Dendritic cell treated with granulocyte-macrophage colony-stimulating factor and Interleukin-4, amounts not matched to agents 40 ng/mL and 50 ng/mL, for 4 days (primary cell): Measurements from ENCODE around the gene SYNPO.
A peak's percentile ranks its signal among the peaks of the same experiment; 100 is the strongest.

Experiments used
- H3K27ac Mint-ChIP-seq: one replicate; pipeline ENCODE4 v1.8.0; 2022; ENCODE audit warnings: mild to moderate bottlenecking, mixed read lengths
- H3K27me3 Mint-ChIP-seq: one replicate; pipeline ENCODE4 v1.8.0; 2022; ENCODE audit warnings: mild to moderate bottlenecking, mixed read lengths
- H3K36me3 Mint-ChIP-seq: one replicate; pipeline ENCODE4 v1.8.0; 2022; ENCODE audit warnings: low read depth, mixed read lengths
- H3K4me1 Mint-ChIP-seq: one replicate; pipeline ENCODE4 v1.8.0; 2022; ENCODE audit warnings: low read depth, mixed read lengths
- H3K4me3 Mint-ChIP-seq: one replicate; pipeline ENCODE4 v1.8.0; 2022; ENCODE audit warnings: mild to moderate bottlenecking, moderate library complexity, mixed read lengths
- H3K9me3 Mint-ChIP-seq: one replicate; pipeline ENCODE4 v1.8.0; 2022; ENCODE audit warnings: mixed read lengths
- intact Hi-C: fragments of 100-400 bp; cut with micrococcal nuclease; formaldehyde crosslinking; loops from one replicate; pipeline ENCODE4 v1.15.0; 2022

SYNPO gene

GRCh38 chr5:150613991-150614660 is 26.3 kb upstream of the SYNPO start:
- H3K4me1 Mint-ChIP-seq, result no peaks in the 10 kb centered on the region
- H3K27me3 Mint-ChIP-seq, result peaks cover 14% of the 10 kb centered on the region
- no peaks in the 10 kb centered on the region for H3K36me3 Mint-ChIP-seq
- H3K9me3 Mint-ChIP-seq, result no peaks in the 10 kb centered on the region
- no peak overlapping the region for H3K27ac Mint-ChIP-seq
- intact Hi-C loops, result no loop called here
- no peak overlapping the region for H3K4me3 Mint-ChIP-seq

- Mint-ChIP-seq H3K4me1 (no peaks in the 10 kb centered on the region), H3K27me3 (peaks cover 14% of the 10 kb centered on the region), H3K27ac (no peak overlapping the region), H3K36me3 (no peaks in the 10 kb centered on the region), H3K4me3 (no peak overlapping the region), H3K9me3 (no peaks in the 10 kb centered on the region)
- intact Hi-C loops, result no loop called here
Observed at GRCh38 chr5:150614661-150615060, 25.8 kb upstream of the SYNPO start.

GRCh38 chr5:150615141-150615699 is 25.2 kb upstream of the SYNPO start:
- no peak overlapping the region for H3K4me3 Mint-ChIP-seq
- peaks cover 14% of the 10 kb centered on the region for H3K27me3 Mint-ChIP-seq
- intact Hi-C loops, result no loop called here
- no peaks in the 10 kb centered on the region for H3K9me3 Mint-ChIP-seq
- H3K36me3 Mint-ChIP-seq, result no peaks in the 10 kb centered on the region
- H3K4me1 Mint-ChIP-seq, result no peaks in the 10 kb centered on the region
- H3K27ac Mint-ChIP-seq, result no peak overlapping the region

GRCh38 chr5:150616024-150616470 is 24.4 kb upstream of the SYNPO start:
- intact Hi-C loops, result no loop called here
- Mint-ChIP-seq H3K9me3 (no peaks in the 10 kb centered on the region), H3K27ac (no peak overlapping the region), H3K4me3 (no peak overlapping the region), H3K27me3 (peaks cover 14% of the 10 kb centered on the region), H3K36me3 (no peaks in the 10 kb centered on the region), H3K4me1 (no peaks in the 10 kb centered on the region)

- Mint-ChIP-seq H3K27ac (no peak overlapping the region), H3K9me3 (no peaks in the 10 kb centered on the region), H3K36me3 (no peaks in the 10 kb centered on the region), H3K27me3 (peaks cover 15% of the 10 kb centered on the region), H3K4me1 (no peaks in the 10 kb centered on the region), H3K4me3 (no peak overlapping the region)
- intact Hi-C loops, result no loop called here
Observed at GRCh38 chr5:150616506-150616905, 24.0 kb upstream of the SYNPO start.

GRCh38 chr5:150618163-150618562 is 22.3 kb upstream of the SYNPO start:
- Mint-ChIP-seq H3K4me3 (no peak overlapping the region), H3K27ac (no peak overlapping the region), H3K27me3 (peaks cover 22% of the 10 kb centered on the region), H3K9me3 (no peaks in the 10 kb centered on the region), H3K4me1 (peaks cover 7% of the 10 kb centered on the region), H3K36me3 (no peaks in the 10 kb centered on the region)
- intact Hi-C loops, result no loop called here

GRCh38 chr5:150618588-150619281 is 21.7 kb upstream of the SYNPO start:
- no peak overlapping the region for H3K4me3 Mint-ChIP-seq
- no peaks in the 10 kb centered on the region for H3K9me3 Mint-ChIP-seq
- H3K27ac Mint-ChIP-seq, result no peak overlapping the region
- H3K27me3 Mint-ChIP-seq, result peaks cover 26% of the 10 kb centered on the region
- H3K4me1 Mint-ChIP-seq, result peaks cover 12% of the 10 kb centered on the region
- intact Hi-C loops, result no loop called here
- H3K36me3 Mint-ChIP-seq, result no peaks in the 10 kb centered on the region

GRCh38 chr5:150619359-150620230 is 20.9 kb upstream of the SYNPO start:
- Mint-ChIP-seq H3K27ac (no peak overlapping the region), H3K4me3 (no peak overlapping the region), H3K4me1 (peaks cover 20% of the 10 kb centered on the region), H3K9me3 (no peaks in the 10 kb centered on the region), H3K36me3 (no peaks in the 10 kb centered on the region), H3K27me3 (peaks cover 33% of the 10 kb centered on the region)
- intact Hi-C loops, result no loop called here

GRCh38 chr5:150621301-150621700 is 19.2 kb upstream of the SYNPO start:
- Mint-ChIP-seq H3K36me3 (no peaks in the 10 kb centered on the region), H3K9me3 (no peaks in the 10 kb centered on the region), H3K27ac (no peak overlapping the region), H3K27me3 (peaks cover 39% of the 10 kb centered on the region), H3K4me1 (peaks cover 20% of the 10 kb centered on the region), H3K4me3 (no peak overlapping the region)
- intact Hi-C loops, result no loop called here

- intact Hi-C loops, result no loop called here
- Mint-ChIP-seq H3K27ac (no peak overlapping the region), H3K4me1 (peaks cover 22% of the 10 kb centered on the region), H3K27me3 (peaks cover 42% of the 10 kb centered on the region), H3K36me3 (no peaks in the 10 kb centered on the region), H3K9me3 (no peaks in the 10 kb centered on the region), H3K4me3 (no peak overlapping the region)
Observed at GRCh38 chr5:150622157-150622556, 18.3 kb upstream of the SYNPO start.

- Mint-ChIP-seq H3K4me1 (peaks cover 32% of the 10 kb centered on the region), H3K27ac (no peak overlapping the region), H3K9me3 (no peaks in the 10 kb centered on the region), H3K27me3 (peaks cover 42% of the 10 kb centered on the region), H3K36me3 (no peaks in the 10 kb centered on the region), H3K4me3 (peak overlapping the region; percentile 2)
- intact Hi-C loops, result no loop called here
Observed at GRCh38 chr5:150623152-150623877, 17.1 kb upstream of the SYNPO start.

- Mint-ChIP-seq H3K9me3 (no peaks in the 10 kb centered on the region), H3K4me1 (peaks cover 32% of the 10 kb centered on the region), H3K4me3 (peak overlapping the region; percentile 71), H3K36me3 (no peaks in the 10 kb centered on the region), H3K27me3 (peaks cover 42% of the 10 kb centered on the region), H3K27ac (no peak overlapping the region)
- intact Hi-C loops, result no loop called here
Observed at GRCh38 chr5:150623878-150624216, 16.6 kb upstream of the SYNPO start.

- no peaks in the 10 kb centered on the region for H3K9me3 Mint-ChIP-seq
- intact Hi-C loops, result no loop called here
- H3K27ac Mint-ChIP-seq, result no peak overlapping the region
- peaks cover 42% of the 10 kb centered on the region for H3K27me3 Mint-ChIP-seq
- H3K4me1 Mint-ChIP-seq, result peaks cover 32% of the 10 kb centered on the region
- peak overlapping the region; percentile 71 for H3K4me3 Mint-ChIP-seq
- H3K36me3 Mint-ChIP-seq, result no peaks in the 10 kb centered on the region
Observed at GRCh38 chr5:150624334-150625163, 15.9 kb upstream of the SYNPO start.
